ENCODE results near the gene CLNK.

The CLNK gene

GRCh38 chr4:10571909-10572308 lies 112.7 kb downstream of the CLNK start:
- no peak for DNase-seq

- DNase-seq = no peak
Observed at GRCh38 chr4:10569491-10569890, 115.1 kb downstream of the CLNK start.

GRCh38 chr4:10567766-10568165 lies 116.8 kb downstream of the CLNK start:
- DNase-seq = no peak

GRCh38 chr4:10565166-10565780 lies 119.3 kb downstream of the CLNK start:
- no peak for DNase-seq

GRCh38 chr4:10554694-10555093 lies 129.9 kb downstream of the CLNK start:
- peak; percentile 56 to 84 for DNase-seq

- no peak for DNase-seq
Observed at GRCh38 chr4:10554121-10554520, 130.4 kb downstream of the CLNK start.

GRCh38 chr4:10552591-10553280 lies 131.8 kb downstream of the CLNK start:
- DNase-seq = peak in 1 of 2 experiments; percentile 16

- DNase-seq = no peak
Observed at GRCh38 chr4:10535912-10536311, 148.7 kb downstream of the CLNK start.

GRCh38 chr4:10534820-10535219 lies 149.7 kb downstream of the CLNK start:
- DNase-seq = no peak

- no peak for DNase-seq
Observed at GRCh38 chr4:10532155-10532554, 152.4 kb downstream of the CLNK start.

- no peak for DNase-seq
Observed at GRCh38 chr4:10530137-10530786, 154.3 kb downstream of the CLNK start.

- no peak for DNase-seq
Observed at GRCh38 chr4:10529291-10530136, 155.1 kb downstream of the CLNK start.

GRCh38 chr4:10527438-10527837 lies 157.1 kb downstream of the CLNK start:
- no peak for DNase-seq

- peak in 1 of 2 experiments; percentile 18 for DNase-seq
Observed at GRCh38 chr4:10526429-10527222, 157.9 kb downstream of the CLNK start.

- DNase-seq = no peak
Observed at GRCh38 chr4:10524196-10524833, 160.3 kb downstream of the CLNK start.

- DNase-seq = peak; percentile 37 to 39
Observed at GRCh38 chr4:10521424-10521823, 163.1 kb downstream of the CLNK start.

- DNase-seq = no peak
Observed at GRCh38 chr4:10509733-10510132, 174.8 kb downstream of the CLNK start.

GRCh38 chr4:10506077-10506476 lies 178.5 kb downstream of the CLNK start:
- DNase-seq = no peak

GRCh38 chr4:10504570-10505179 lies 179.9 kb downstream of the CLNK start:
- DNase-seq = no peak

- DNase-seq = no peak
Observed at GRCh38 chr4:10502717-10503116, 181.9 kb downstream of the CLNK start.

- DNase-seq = no peak
Observed at GRCh38 chr4:10500776-10501175, 183.8 kb downstream of the CLNK start.

All from NCI-H526 (cell line).